IMR-90 (cell line): ENCODE data around the gene INSR. TPM values are rescaled to one million over a fixed set of nuclear protein-coding genes. Genes with fewer than 3 reads are reported as not detected.

ENCODE experiments used
- ATAC-seq: fragments of 200-7000 bp; cut with Tn5 transposase; 2 replicates; pipeline ENCODE4 v1.9.1; 2020; ENCODE audit warnings: low read depth, mild to moderate bottlenecking, moderate library complexity
- BruUV-seq: library from RNA; stranded (reverse); fragments of 400-500 nt; replicated peaks from 2 replicates; lab custom pipeline; 2021; lab: Mats Ljungman, UMichigan
- CTCF ChIA-PET: fragments of 300-600 bp; formaldehyde crosslinking; extraction: SDS; loops from one replicate; lab custom pipeline; 2021; ENCODE audit warnings: antibody characterized with exemption; lab: Yijun Ruan, JAX
- POLR2A ChIA-PET: fragments of 300-600 bp; sonication (Branson Sonifier 250); formaldehyde crosslinking; loops from one replicate; lab custom pipeline; 2022; ENCODE audit warnings: antibody characterized with exemption; ENCODE audit not compliant: unreplicated experiment; lab: Charles Lee
- DNase-seq: peaks from one replicate; pipeline ENCODE4 v3.0.0; 2013
- H2AFZ ChIP-seq: replicated peaks from 2 replicates; pipeline ENCODE3; 2013; ENCODE audit warnings: low read length, mild to moderate bottlenecking; ENCODE audit not compliant: poor library complexity
- H2AK5ac ChIP-seq: 2 replicates; pipeline ENCODE4 v1.6.1; 2013; ENCODE audit warnings: low read depth, low read length, inconsistent platforms
- H2AK9ac ChIP-seq: replicated peaks from 2 replicates; pipeline ENCODE3; 2013; ENCODE audit warnings: mild to moderate bottlenecking, low read depth, low read length, moderate library complexity; ENCODE audit not compliant: poor library complexity
- H2BK120ac ChIP-seq: 2 replicates; pipeline ENCODE4 v1.6.1; 2013; ENCODE audit warnings: low read depth, low read length, inconsistent platforms
- H2BK15ac ChIP-seq: 3 replicates; pipeline ENCODE4 v1.6.1; 2013; ENCODE audit warnings: low read depth, low read length, inconsistent platforms
- H2BK20ac ChIP-seq: 2 replicates; pipeline ENCODE4 v1.6.1; 2013; ENCODE audit warnings: low read depth, mild to moderate bottlenecking, inconsistent platforms, low read length, moderate library complexity
- H2BK5ac ChIP-seq: 2 replicates; pipeline ENCODE4 v1.6.1; 2013; ENCODE audit warnings: mild to moderate bottlenecking, low read depth, low read length, inconsistent platforms; ENCODE audit not compliant: poor library complexity, severe bottlenecking
- H3K14ac ChIP-seq: replicated peaks from 2 replicates; pipeline ENCODE4 v1.6.1; 2013; ENCODE audit warnings: low read depth, low read length, inconsistent platforms
- H3K18ac ChIP-seq: 2 replicates; pipeline ENCODE4 v1.6.1; 2013; ENCODE audit warnings: low read depth, low read length, control low read depth
- H3K23ac ChIP-seq: 2 replicates; pipeline ENCODE4 v1.6.1; 2013; ENCODE audit warnings: low read depth, low read length, inconsistent platforms
- H3K27ac ChIP-seq: 2 replicates; pipeline ENCODE4 v1.5.1; 2013; ENCODE audit warnings: mild to moderate bottlenecking, control low read depth, low read length; ENCODE audit not compliant: insufficient read depth
- H3K27me3 ChIP-seq: 2 replicates; pipeline ENCODE4 v1.6.1; 2013; ENCODE audit warnings: low read length; ENCODE audit not compliant: control insufficient read depth, insufficient read depth
- H3K36me3 ChIP-seq: 2 replicates; pipeline ENCODE4 v1.6.1; 2013; ENCODE audit warnings: low read length, mixed read lengths; ENCODE audit not compliant: control insufficient read depth, insufficient read depth
- H3K4ac ChIP-seq: 2 replicates; pipeline ENCODE4 v1.6.1; 2013; ENCODE audit warnings: low read depth, low read length, inconsistent platforms
- H3K4me1 ChIP-seq: 2 replicates; pipeline ENCODE4 v1.6.1; 2013; ENCODE audit warnings: low read length, mixed read lengths; ENCODE audit not compliant: control insufficient read depth, insufficient read depth
- H3K4me2 ChIP-seq: 2 replicates; pipeline ENCODE4 v1.6.1; 2013; ENCODE audit warnings: low read depth, mild to moderate bottlenecking, control low read depth, low read length, moderate library complexity
- H3K4me3 ChIP-seq: 2 replicates; pipeline ENCODE4 v1.5.1; 2013; ENCODE audit warnings: low read depth, mild to moderate bottlenecking, control low read depth, low read length, moderate library complexity; ENCODE audit not compliant: insufficient read depth
- H3K56ac ChIP-seq: 2 replicates; pipeline ENCODE4 v1.6.1; 2013; ENCODE audit warnings: low read length, inconsistent platforms; ENCODE audit not compliant: insufficient read depth; ENCODE audit errors: extremely low read depth
- H3K79me1 ChIP-seq, 2 experiments: 2 replicates each; pipeline ENCODE4 v1.6.1; 2013; ENCODE audit warnings: low read length in 2 of 2, inconsistent platforms in 1 of 2, low read depth in 1 of 2
- H3K9ac ChIP-seq: 2 replicates; pipeline ENCODE4 v1.6.1; 2013; ENCODE audit warnings: low read depth, low read length, control low read depth
- H3K9me1 ChIP-seq: 2 replicates; pipeline ENCODE4 v1.6.1; 2013; ENCODE audit warnings: low read length, inconsistent platforms; ENCODE audit not compliant: insufficient read depth
- H3K9me3 ChIP-seq: 2 replicates; pipeline ENCODE4 v1.6.1; 2013; ENCODE audit warnings: low read length; ENCODE audit not compliant: control insufficient read depth, insufficient read depth
- H4K20me1 ChIP-seq: 2 replicates; pipeline ENCODE4 v1.6.1; 2013; ENCODE audit warnings: low read length, inconsistent platforms; ENCODE audit not compliant: insufficient read depth
- H4K5ac ChIP-seq: 2 replicates; pipeline ENCODE4 v1.6.1; 2013; ENCODE audit warnings: mild to moderate bottlenecking, low read depth, low read length, control low read depth
- H4K8ac ChIP-seq, 2 experiments: 2 replicates each; pipeline ENCODE4 v1.6.1; 2013; ENCODE audit warnings: low read depth in 2 of 2, low read length in 2 of 2, control low read depth in 1 of 2, inconsistent platforms in 1 of 2
- H4K91ac ChIP-seq: 2 replicates; pipeline ENCODE4 v1.6.1; 2013; ENCODE audit warnings: low read depth, low read length, inconsistent platforms; ENCODE audit not compliant: insufficient read depth
- BHLHE40 ChIP-seq: fragments of 150-350 bp; IDR thresholded peaks from 2 replicates; pipeline ENCODE4 v1.6.1; 2016; ENCODE audit warnings: mild to moderate bottlenecking, low read depth, low read length
- CEBPB ChIP-seq: IDR thresholded peaks from 2 replicates; pipeline ENCODE4 v1.6.1; 2012; ENCODE audit warnings: low read depth, low read length, improper control_type of control experiment
- FOS ChIP-seq: fragments of 150-350 bp; IDR thresholded peaks from 2 replicates; pipeline ENCODE4 v1.6.1; 2016; ENCODE audit warnings: low read depth, low read length
- MAFK ChIP-seq: IDR thresholded peaks from 2 replicates; pipeline ENCODE4 v1.6.1; 2012; ENCODE audit warnings: low read depth, low read length, improper control_type of control experiment
- MAZ ChIP-seq: IDR thresholded peaks from 2 replicates; pipeline ENCODE4 v1.6.1; 2012; ENCODE audit warnings: low read depth, mild to moderate bottlenecking, low read length, improper control_type of control experiment, moderate library complexity, borderline replicate concordance
- MXI1 ChIP-seq: IDR thresholded peaks from 2 replicates; pipeline ENCODE4 v1.6.1; 2012; ENCODE audit warnings: low read depth, mild to moderate bottlenecking, low read length, moderate library complexity, borderline replicate concordance
- NFE2L2 ChIP-seq: fragments of 150-350 bp; IDR thresholded peaks from 2 replicates; pipeline ENCODE4 v1.6.1; 2016; ENCODE audit warnings: low read depth, mild to moderate bottlenecking, low read length
- RAD21 ChIP-seq: IDR thresholded peaks from 2 replicates; pipeline ENCODE4 v1.6.1; 2012; ENCODE audit warnings: low read length, improper control_type of control experiment
- RFX5 ChIP-seq: IDR thresholded peaks from 2 replicates; pipeline ENCODE4 v1.8.0; 2012; ENCODE audit warnings: low read depth, mild to moderate bottlenecking, low read length, moderate library complexity
- WGBS, 2 experiments: methylation state at CpG; one replicate each; pipeline versions ENCODE4 v1.1.5 to v1.1.7; 2013; ENCODE audit warnings: missing lambda C conversion rate in 2 of 2; ENCODE audit not compliant: insufficient read length in 1 of 2; ENCODE audit errors: extremely low coverage in 2 of 2; 5-methylcytosine and 5-hydroxymethylcytosine counted together
- dilution Hi-C: fragments of 300-500 bp; cut with HindIII; formaldehyde crosslinking; loops from one replicate; pipeline ENCODE4 v1.14.3; 2018; ENCODE audit warnings: low sequenced_read_pairs; ENCODE audit not compliant: unreplicated experiment
- in situ Hi-C: fragments of 300-500 bp; cut with MboI; formaldehyde crosslinking; loops from 3 replicates; pipeline ENCODE4 v1.14.3; 2019; ENCODE audit warnings: low sequenced_read_pairs, inconsistent platforms, mixed read lengths
- intact Hi-C: fragments of 100-400 bp; cut with micrococcal nuclease; formaldehyde crosslinking; loops from 2 replicates; pipeline ENCODE4 v1.10.0; 2022
- polyA plus RNA-seq, 3 experiments: library from polyadenylated mRNA; depleted of rRNA; stranded (reverse); fragments of >200 nt; gene quantifications; 2 replicates each; pipeline ENCODE4 v1.2.3, GENCODE V29; 2012; ENCODE audit warnings: low replicate concordance in 1 of 3
- total RNA-seq: library from RNA; depleted of rRNA; stranded (reverse); fragments of >200 nt; gene quantifications from 2 replicates; pipeline ENCODE4 v1.2.3, GENCODE V29; 2012
- TF ChIP-seq, protein P1 (sequence below): conservative IDR thresholded peaks from 2 replicates; pipeline ENCODE4 v1.5.1; 2012; ENCODE audit warnings: mild to moderate bottlenecking, low read depth, low read length, improper control_type of control experiment
- TF ChIP-seq, protein P2 (sequence below): fragments of 150-350 bp; IDR thresholded peaks from 2 replicates; pipeline ENCODE4 v1.6.1; 2016; ENCODE audit warnings: low read depth, mild to moderate bottlenecking, low read length, moderate library complexity, borderline replicate concordance

The INSR gene
- total and polyA plus RNA-seq, 2 of the 4 experiments (the other 2 are of a cell fraction), result 2.8 to 7.9 TPM

GRCh38 chr19:7159105-7159933 lies 134.9 kb downstream of the INSR start:
- Histone ChIP-seq H3K23ac (no peak overlapping the region), H3K9me3 (no peaks in the 10 kb centered on the region), H3K36me3 (peaks cover 9% of the 10 kb centered on the region), H3K27me3 (no peaks in the 10 kb centered on the region), H3K27ac (no peak overlapping the region; the same call in 1 of the 2 replicates), H3K18ac (no peak overlapping the region), H3K79me1 (no peaks in the 10 kb centered on the region), H3K4me3 (no peak overlapping the region), H3K9me1 (no peaks in the 10 kb centered on the region), H4K91ac (no peak overlapping the region), H2BK15ac (no peak overlapping the region), H3K56ac (no peak overlapping the region), H3K4ac (no peak overlapping the region), H3K4me1 (peaks cover 2% of the 10 kb centered on the region; the same call in 1 of the 2 replicates), H4K8ac (no peak overlapping the region), H3K9ac (no peak overlapping the region), H3K14ac (no peak overlapping the region), H4K5ac (no peak overlapping the region), H2AK9ac (no peak overlapping the region), H2AK5ac (no peak overlapping the region), H2AFZ (peak overlapping the region; percentile 45), H3K4me2 (no peak overlapping the region; the same call in 1 of the 2 replicates), H2BK120ac (no peak overlapping the region), H2BK5ac (no peak overlapping the region), H4K20me1 (no peaks in the 10 kb centered on the region), H2BK20ac (no peak overlapping the region)
- dilution Hi-C loops (no loop called here), in situ Hi-C loops (no loop called here), intact Hi-C loops (no loop called here)
- DNase-seq, result peak; percentile 95
- TF ChIP-seq, protein P1, sequence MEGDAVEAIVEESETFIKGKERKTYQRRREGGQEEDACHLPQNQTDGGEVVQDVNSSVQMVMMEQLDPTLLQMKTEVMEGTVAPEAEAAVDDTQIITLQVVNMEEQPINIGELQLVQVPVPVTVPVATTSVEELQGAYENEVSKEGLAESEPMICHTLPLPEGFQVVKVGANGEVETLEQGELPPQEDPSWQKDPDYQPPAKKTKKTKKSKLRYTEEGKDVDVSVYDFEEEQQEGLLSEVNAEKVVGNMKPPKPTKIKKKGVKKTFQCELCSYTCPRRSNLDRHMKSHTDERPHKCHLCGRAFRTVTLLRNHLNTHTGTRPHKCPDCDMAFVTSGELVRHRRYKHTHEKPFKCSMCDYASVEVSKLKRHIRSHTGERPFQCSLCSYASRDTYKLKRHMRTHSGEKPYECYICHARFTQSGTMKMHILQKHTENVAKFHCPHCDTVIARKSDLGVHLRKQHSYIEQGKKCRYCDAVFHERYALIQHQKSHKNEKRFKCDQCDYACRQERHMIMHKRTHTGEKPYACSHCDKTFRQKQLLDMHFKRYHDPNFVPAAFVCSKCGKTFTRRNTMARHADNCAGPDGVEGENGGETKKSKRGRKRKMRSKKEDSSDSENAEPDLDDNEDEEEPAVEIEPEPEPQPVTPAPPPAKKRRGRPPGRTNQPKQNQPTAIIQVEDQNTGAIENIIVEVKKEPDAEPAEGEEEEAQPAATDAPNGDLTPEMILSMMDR, result no peak
- TF ChIP-seq RFX5 (0 out of 2 replicates have a peak, but pooled peaks have one; percentile 23), NFE2L2 (no peak), BHLHE40 (peak; percentile 82; the same call in 1 of the 2 replicates), MXI1 (no peak), MAZ (no peak), RAD21 (no peak), CEBPB (peak; percentile 88), MAFK (no peak), FOS (no peak)
- TF ChIP-seq, protein P2, sequence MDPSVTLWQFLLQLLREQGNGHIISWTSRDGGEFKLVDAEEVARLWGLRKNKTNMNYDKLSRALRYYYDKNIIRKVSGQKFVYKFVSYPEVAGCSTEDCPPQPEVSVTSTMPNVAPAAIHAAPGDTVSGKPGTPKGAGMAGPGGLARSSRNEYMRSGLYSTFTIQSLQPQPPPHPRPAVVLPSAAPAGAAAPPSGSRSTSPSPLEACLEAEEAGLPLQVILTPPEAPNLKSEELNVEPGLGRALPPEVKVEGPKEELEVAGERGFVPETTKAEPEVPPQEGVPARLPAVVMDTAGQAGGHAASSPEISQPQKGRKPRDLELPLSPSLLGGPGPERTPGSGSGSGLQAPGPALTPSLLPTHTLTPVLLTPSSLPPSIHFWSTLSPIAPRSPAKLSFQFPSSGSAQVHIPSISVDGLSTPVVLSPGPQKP, result no peak
- peak; percentile 98 for ATAC-seq
- no TSS peak for BruUV-seq
- POLR2A ChIA-PET, result no interaction called here
- 89% methylated on average over 3 of the region's 18 CpGs; no CpG with 5 or more reads in 1 of the 2 experiments for WGBS, 2 experiments
- CTCF ChIA-PET, result interaction anchor here (2.1 kb wide), 1 partner anchor 11 kb away, joined by 6 read pairs; no protein-coding TSS in a partner anchor
